GM12878 (cell line): ENCODE data around the gene IQGAP2. TPM values are rescaled to one million over a fixed set of nuclear protein-coding genes. Genes with fewer than 3 reads are reported as not detected.

Source experiments
- CEBPB ChIP-seq, 2 experiments: fragments of 150-350 bp in 1 of 2; IDR thresholded peaks; 2 replicates each; pipeline ENCODE4 v1.6.1; 2012 to 2014; ENCODE audit warnings: low read depth in 2 of 2, low read length in 2 of 2, borderline replicate concordance in 1 of 2, inconsistent platforms in 1 of 2
- CUX1 ChIP-seq: IDR thresholded peaks from 2 replicates; pipeline ENCODE4 v1.6.1; 2012; ENCODE audit warnings: improper control_type of control experiment, low read depth, low read length; ENCODE audit not compliant: insufficient replicate concordance
- ZBTB11 ChIP-seq: fragments of 450-650 bp; formaldehyde crosslinking; IDR thresholded peaks from 2 replicates; pipeline ENCODE4 v1.5.0; 2022; ENCODE audit warnings: mild to moderate bottlenecking, missing genetic modification characterization
- polyA plus RNA-seq, 11 experiments: library from polyadenylated mRNA; depleted of rRNA in 4 of 11; unstranded in 6 of 11; stranded (reverse) in 5 of 11; fragments of >200 nt; fragmentation: Nextera tagmentation in 4 of 11; fragmentation: Illumina TruSeq in 1 of 11; extraction: Ambion mirVana in 4 of 11; extraction: Trizol in 1 of 11; gene quantifications; 1 replicate in 1 of 11; 2 replicates in 10 of 11; pipeline versions ENCODE4 v1.2.1 to v1.2.3, GENCODE V29; 2011 to 2016; ENCODE audit warnings: inconsistent platforms in 2 of 11, missing spikeins in 2 of 11, low read depth in 1 of 11
- total RNA-seq, 4 experiments: library from RNA; depleted of rRNA in 3 of 4; stranded (reverse); fragments of >200 nt in 3 of 4; fragmentation: Illumina TruSeq in 1 of 4; extraction: Trizol in 1 of 4; gene quantifications; 2 replicates each; pipeline versions ENCODE4 v1.2.1 to v1.2.3, GENCODE V29; 2013 to 2021

Gene IQGAP2
- total and polyA plus RNA-seq, 10 of the 15 experiments (the other 5 are each of a cell fraction or from before 2014, with no cell fraction given): 14.5 to 41.4 (median 21.8) TPM

GRCh38 chr5:76744632-76745031 lies 341.5 kb downstream of the IQGAP2 start (continued):
- TF ChIP-seq CUX1: no peak
- TF ChIP-seq CEBPB (IDR thresholded peaks at IDR 0.05; ENCODE audit: borderline replicate concordance in 1 of 2, low read depth in 2 of 2, low read length in 2 of 2): no peak
- no peak for TF ChIP-seq ZBTB11
- TF ChIP-seq, all 136 proteins: peak for 0
